T1000 (cell line): ENCODE data around the gene ASGR2.
A peak's percentile ranks its signal among the peaks of the same experiment; 100 is the strongest.
"Not testable (repeated sequence)": the region's sequence is repeated elsewhere in the genome, so short reads cannot be mapped to it uniquely, and the experiment has no call there.

ENCODE experiments used
- DNase-seq: peaks from one replicate; lab custom pipeline; 2025; ENCODE audit warnings: mixed read lengths; lab: John Stamatoyannopoulos, UW

Gene ASGR2

GRCh38 chr17:7114241-7114874, at the start of gene ASGR2:
ASGR2 (minus strand) TSS chr17:7114822; CDS start chr17:7114240, 582 bp downstream.
- no peak for DNase-seq

- DNase-seq, result not testable (repeated sequence)
Observed at GRCh38 chr17:7159571-7159970, 44.9 kb upstream of the ASGR2 start.

DNA sequence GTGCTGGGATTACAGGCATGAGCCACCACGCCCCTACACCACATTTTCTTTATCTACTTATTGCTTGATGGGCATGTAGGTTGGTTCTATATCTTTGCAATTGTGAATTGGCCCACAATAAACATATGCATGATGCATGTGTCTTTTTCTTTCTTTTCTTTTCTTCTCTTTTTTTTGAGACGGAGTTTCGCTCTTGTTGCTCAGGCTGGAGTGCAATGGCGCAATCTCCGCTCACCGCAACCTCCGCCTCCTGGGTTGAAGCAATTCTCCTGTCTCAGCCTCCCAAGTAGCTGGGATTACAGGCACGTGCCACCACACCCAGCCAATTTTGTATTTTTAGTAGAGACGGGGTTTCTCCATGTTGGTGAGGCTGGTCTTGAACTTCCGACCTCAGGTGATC, 43.8 kb upstream of the ASGR2 start:
- not testable (repeated sequence) for DNase-seq

DNA sequence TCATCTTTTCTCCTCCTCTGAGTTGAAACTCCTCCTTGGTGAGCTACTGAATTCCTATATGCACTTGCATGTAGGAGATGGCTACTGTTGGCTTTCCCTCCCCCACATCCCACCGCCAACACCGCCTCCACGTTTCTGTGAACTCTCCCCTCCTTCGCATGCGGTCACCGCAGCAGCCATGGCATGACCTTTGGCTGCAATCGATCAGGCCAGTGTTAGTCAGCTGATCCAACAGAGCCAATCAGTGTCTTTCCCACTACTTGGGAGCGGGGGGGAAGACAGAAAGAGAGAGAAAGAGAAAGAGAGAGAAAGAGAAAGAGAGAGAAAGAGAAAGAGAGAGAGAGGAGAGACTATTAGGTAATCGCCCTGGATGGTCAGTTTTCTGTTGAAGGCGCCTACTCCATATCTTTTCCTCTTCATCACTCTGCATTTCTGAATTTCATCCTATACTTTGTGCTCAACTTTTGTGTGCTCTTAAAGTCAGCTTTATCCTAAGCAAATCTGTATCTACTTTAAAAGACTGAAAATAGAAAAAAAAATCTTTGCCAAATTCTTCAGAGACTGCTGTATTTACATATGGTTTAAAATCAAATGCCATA, 41.8 kb upstream of the ASGR2 start:
- no peak for DNase-seq

DNA sequence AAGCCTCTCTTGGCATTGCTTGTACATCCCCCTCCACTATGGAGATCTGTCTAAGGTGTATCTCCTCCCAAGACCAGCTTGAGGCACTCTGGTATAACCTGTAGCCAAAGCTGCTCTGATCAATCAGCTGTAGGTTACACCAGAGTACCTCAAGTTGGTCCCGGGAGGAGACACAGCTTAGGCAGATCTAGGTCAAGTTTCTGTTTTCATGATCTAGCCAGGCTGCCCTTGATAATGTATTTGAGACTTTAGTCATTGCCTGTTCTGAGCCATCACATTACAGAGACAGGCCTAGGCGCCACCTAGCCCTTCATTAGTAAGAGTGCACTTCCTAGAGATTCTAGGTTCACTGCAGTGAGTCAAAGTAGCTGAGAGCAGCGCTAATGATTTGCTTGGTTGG, 33.1 kb upstream of the ASGR2 start:
- DNase-seq, result no peak

DNA sequence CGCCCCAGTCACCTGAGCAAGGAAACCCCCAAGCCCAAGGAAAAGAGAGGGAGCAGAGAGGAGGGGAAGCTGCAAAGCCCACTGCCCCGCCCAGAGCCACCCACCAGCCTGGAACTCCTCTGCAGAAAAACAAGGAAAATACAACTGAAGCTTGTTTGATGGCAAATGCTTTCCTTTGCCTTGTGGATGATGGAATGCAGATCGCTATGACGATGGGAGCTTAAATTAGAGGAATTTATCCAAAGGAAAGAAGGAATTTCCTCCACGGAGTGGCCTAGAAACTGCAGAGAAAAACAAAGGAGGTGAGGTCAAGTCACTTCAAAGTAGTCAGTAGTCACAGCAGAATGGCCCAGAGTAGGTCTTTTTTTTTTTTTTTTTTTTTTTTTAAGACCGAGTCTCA, 31.5 kb upstream of the ASGR2 start:
- no peak for DNase-seq

GRCh38 chr17:7144213-7144612, 29.6 kb upstream of the ASGR2 start:
- no peak for DNase-seq

GRCh38 chr17:7141824-7142223, 27.2 kb upstream of the ASGR2 start:
- DNase-seq, result no peak

GRCh38 chr17:7139400-7139799, 24.8 kb upstream of the ASGR2 start:
- no peak for DNase-seq

- DNase-seq, result no peak
Observed at GRCh38 chr17:7138800-7139381, 24.3 kb upstream of the ASGR2 start.

DNA sequence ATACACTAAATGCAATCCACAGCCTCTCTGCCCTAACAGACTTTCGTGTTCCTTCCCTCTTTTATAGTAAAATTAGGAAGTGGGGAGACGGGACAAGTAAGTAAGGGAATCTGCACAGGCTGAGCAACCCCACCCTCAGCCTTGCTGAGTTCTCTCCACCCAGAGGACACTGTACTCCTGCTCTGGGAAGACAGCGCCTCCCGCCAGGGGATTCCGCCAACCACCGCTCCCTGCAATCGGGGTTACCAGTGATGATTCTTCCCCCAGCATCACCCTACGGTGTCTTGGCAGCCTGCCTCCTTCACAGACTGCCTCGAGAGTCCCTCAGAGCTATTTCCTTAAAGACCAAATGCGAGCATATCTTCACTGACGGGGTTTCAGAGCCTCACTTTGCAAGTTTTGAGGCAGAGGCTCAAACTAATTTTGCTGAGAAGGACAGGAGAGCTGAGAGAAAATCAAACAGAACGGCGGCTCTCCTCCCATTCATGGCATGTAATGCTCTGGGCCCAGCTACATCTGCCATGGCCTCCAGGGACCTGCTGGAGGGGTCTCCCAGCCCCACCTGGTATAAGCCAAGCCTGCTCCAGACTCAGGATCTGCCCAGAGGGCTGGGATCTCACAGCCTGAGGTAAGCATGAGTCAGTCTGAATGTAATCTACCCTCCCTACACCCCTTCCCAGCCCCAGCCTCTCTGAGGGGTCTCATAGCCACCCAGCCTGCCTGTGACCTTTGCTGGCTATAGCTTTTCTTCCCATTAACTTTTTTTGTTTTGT, 22.7 kb upstream of the ASGR2 start:
- no peak for DNase-seq

DNA sequence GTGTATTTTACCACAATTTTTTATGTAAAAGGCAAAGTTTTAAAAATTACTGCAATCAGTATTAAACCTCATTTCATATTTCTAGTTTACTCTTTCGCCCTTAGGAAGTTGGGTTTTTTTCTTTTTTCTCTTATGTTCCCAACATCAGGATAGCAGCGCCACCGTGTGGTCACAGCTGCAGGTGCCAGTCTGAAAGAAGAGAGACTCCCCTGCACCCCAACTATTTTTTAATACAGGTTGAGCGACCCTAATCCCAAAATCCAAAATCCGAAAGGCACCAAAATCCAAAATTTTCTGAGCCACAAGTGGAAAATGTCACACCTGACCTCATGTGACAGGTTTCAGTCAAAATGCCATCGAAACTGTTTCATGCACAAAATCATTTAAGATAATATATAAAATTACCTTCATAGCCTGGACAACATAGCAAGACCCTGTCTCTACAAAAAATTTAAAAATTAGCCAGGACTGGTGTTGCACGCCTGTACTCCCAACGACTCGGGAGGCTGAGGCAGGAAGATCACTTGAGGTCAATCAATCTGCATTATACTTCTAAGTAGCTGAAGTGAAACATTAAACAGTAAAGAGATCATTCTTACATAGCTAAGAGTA, 21.8 kb upstream of the ASGR2 start:
- DNase-seq, result peak; percentile 29

- DNase-seq, result no peak
Observed at GRCh38 chr17:7133916-7134315, 19.3 kb upstream of the ASGR2 start.

- DNase-seq, result no peak
Observed at GRCh38 chr17:7133424-7133823, 18.8 kb upstream of the ASGR2 start.

- no peak for DNase-seq
Observed at GRCh38 chr17:7132511-7133094, 18.0 kb upstream of the ASGR2 start.

- DNase-seq, result no peak
Observed at GRCh38 chr17:7131423-7131791, 16.8 kb upstream of the ASGR2 start.

DNA sequence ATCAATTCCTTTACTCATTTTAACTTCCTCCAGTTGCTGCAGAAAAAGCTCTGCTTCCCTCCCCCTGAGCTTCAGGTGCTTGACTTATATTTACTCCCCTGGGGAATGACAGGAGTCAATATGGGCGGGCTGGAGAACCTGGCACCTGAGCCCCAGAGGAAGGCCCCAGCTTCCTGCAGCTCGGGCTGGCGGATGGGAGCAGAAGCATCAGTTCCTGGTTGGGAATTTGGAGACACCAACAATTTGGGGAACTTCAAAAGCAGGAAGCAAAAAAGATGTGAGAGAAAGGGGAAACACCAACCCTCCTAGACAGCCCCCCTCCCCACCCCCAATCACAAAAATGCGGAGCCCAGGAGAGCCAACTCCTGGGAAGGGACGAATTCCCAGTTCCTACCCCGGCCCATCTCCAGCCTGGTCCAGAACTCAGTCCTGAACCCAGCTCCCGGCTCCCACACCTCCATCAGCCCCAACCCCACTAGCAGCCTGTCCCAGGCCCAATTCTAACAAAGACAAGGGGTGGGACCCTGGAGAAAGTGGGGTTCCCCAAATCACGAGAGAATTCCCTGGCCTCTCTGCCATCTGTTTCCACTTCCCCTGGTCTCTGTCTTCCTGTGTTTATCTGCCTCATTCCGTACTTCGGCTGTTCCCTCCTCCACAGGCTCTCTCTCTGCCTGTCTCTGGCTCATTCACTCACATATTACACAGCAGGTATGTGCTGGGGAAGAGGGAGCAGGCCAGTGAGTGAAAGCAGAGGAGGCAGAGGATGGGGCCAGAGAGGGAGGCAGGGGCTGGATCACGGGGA, 16.2 kb upstream of the ASGR2 start:
- DNase-seq, result no peak

DNA sequence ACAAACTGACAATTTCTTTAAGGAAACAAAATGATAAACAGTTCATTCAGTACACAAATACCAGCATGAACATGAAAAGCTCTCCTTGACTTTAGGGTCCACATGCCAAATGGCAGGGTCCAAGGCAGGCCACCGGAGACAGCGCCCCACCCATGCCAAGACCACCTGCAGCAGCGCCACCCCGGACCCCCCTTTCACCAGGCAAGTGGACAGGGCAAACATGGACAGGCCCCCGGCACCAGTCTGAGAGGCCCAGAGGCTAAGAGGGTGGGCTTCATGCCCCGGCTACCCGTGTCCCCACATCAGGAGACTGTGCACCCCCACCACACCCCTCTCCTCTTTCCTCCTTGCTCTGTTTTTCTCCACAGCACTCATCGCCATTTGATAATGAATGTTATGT, 14.7 kb upstream of the ASGR2 start:
- no peak for DNase-seq

DNA sequence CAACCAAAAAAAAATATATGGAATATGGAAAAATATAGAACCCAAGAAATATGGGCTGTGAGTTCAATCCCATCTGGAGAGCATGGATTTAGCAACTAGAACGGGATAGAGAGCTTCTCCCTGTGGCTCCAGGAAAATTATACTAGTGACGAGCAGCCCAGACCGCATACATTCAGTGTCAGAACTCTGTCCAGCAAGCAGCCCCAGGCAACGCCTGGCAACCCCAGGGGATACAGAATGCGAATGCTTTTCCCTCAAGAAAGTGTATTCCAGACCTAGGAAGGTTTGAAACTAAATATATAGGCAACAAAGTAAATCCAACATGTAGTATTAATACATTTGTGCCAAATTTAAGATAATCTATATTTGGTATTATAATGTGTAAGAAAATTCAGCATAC, 13.5 kb upstream of the ASGR2 start:
- DNase-seq, result no peak

GRCh38 chr17:7127501-7127900, 12.9 kb upstream of the ASGR2 start:
- DNase-seq, result not testable (repeated sequence)

DNA sequence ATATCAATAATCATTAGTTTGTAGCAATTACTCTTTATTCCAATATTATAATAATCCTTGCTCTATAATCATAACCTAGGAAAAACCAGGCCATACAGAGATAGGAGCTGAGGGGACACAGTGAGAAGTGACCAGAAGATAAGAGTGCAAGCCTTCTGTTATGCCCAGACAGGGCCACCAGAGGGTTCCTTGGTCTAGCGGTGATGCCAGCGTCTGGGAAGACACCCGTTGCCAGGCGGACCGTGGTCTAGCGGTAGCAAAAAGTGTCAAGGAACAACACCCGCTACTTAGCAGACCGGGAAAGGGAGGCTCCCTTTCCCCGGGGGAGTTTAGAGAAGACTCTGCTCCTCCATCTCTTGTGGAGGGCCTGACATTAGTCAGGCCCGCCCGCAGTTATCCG, 11.8 kb upstream of the ASGR2 start:
- DNase-seq, result not testable (repeated sequence)
